GM18502 (cell line): Measurements from ENCODE around the gene SLCO3A1.

ENCODE experiments used
- ATAC-seq: cut with Tn5 transposase; IDR thresholded peaks from one replicate; pipeline ENCODE4 v1.9.1; 2021; ENCODE audit warnings: mild to moderate bottlenecking; ENCODE audit not compliant: unreplicated experiment, poor library complexity

The SLCO3A1 gene

DNA sequence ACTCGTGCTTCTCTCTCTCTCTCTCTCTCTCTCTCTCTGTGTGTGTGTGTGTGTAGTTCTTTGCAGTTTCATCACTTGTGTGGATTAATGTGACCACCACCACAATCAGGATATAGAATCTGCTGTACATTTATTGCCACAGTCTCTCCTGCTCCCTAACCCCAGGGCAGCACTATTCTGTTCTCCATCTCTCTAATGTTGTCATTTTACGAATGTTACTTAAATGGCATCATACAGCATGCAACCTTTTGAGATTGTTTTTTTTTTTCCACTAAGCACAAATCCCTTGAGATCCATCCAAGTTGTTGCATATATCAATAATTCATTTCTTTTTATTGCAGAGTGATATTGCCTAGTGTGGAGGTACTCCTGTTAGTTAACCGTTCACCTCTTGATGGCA lies 26.9 kb downstream of the SLCO3A1 start:
- no peak for ATAC-seq

- ATAC-seq, result no peak
These were observed 28.2 kb downstream of the SLCO3A1 start for GRCh38 chr15:91881569-91882297.

DNA sequence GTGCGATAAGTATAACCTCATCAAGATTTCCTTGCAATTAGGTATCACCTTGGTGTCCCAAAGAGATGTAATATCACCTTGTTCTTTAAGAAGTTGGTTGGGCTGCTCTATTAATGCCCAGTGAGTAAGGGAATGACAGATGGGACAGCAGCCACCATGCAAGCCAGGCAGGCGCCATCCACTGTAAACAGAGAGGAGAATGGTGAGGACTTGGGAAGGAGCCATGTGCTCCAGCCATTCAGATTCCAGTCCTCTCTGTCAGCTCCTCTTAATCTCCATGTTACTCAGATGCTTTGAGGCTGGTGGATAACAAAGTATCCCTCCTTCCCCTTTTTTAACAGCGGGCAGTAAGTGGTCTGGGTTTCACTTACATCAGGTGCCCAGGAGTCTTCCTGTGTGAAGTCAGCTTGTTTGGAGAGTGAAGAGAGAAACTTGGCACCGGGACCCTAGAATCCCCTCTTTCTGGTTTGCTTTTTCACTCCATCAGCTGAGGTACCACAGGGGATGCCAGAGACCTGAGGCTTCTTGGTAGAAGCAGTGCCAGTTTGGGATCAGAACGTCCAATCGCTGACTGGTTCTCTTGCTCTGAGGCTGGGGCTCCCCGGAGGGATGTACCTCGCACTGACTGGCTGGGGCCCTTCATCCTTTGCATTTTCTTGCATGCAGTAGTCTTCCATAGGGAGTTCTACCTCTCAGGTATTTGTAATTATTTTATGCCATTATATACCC lies 29.5 kb downstream of the SLCO3A1 start:
- no peak for ATAC-seq

DNA sequence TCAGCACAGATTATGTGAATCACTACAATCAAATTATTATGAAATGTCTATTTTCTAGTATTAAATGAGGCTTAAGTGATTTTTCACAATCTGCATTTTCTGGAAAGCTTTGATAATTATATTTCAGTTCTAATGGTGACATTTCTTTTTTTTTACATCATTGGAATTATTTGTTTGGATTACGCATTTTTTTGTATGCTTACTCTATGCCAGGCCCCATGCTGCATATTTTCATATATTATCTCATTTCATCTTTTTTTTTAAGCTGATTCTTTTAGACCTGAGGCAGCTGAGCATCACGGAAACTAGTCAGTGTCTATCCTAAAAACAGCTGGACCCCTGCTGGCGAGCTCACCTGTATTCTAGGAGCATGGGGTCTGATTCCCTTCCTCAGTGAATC lies 31.1 kb downstream of the SLCO3A1 start:
- no peak for ATAC-seq

DNA sequence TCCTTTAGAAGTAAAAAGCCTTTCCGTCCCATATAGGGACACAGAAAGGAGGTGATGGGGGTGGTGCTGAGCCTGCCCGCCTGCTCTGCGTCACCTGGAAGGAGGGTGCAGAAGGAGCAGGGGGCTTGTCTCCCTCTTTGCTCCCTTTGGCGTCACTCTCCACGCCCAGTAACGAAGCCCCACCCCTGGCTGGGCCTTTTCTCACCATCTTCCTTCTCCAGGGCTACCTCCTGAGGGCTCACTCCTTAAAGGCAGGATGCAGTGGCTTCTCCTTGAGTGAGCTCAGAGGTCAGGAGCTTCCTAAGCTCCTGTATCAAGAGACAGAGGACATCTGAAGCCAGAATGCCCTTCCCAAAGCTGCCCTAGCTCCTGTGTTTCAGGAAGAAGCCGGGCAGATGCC lies 31.5 kb downstream of the SLCO3A1 start:
- no peak for ATAC-seq

- ATAC-seq, result no peak
These were observed 32.3 kb downstream of the SLCO3A1 start for GRCh38 chr15:91885714-91886270.

GRCh38 chr15:91886878-91887277 lies 33.4 kb downstream of the SLCO3A1 start:
- ATAC-seq, result no peak

- no peak for ATAC-seq
These were observed 33.8 kb downstream of the SLCO3A1 start for GRCh38 chr15:91887321-91887720.

DNA sequence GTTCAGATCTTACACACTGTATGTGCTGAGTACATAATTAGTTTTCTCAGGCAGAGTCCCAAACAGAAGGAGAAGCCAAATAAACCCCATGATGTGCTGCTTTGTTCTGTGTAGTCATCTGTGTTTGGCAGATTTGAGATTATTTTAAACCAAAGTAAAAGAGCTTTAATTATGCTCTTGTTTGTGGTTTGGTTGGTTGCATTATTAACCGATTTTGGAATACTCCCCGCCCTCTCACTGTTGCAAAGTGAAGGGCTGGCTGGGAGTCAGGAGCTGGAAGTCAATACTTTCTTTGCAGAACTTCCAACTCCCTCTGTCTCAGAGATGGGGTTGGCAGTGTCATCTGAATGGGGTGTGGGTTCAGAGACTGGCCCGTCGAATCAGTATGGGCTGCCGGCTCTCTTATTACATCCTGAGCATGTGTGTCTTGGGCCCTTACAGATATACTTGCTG lies 34.4 kb downstream of the SLCO3A1 start:
- ATAC-seq, result no peak

DNA sequence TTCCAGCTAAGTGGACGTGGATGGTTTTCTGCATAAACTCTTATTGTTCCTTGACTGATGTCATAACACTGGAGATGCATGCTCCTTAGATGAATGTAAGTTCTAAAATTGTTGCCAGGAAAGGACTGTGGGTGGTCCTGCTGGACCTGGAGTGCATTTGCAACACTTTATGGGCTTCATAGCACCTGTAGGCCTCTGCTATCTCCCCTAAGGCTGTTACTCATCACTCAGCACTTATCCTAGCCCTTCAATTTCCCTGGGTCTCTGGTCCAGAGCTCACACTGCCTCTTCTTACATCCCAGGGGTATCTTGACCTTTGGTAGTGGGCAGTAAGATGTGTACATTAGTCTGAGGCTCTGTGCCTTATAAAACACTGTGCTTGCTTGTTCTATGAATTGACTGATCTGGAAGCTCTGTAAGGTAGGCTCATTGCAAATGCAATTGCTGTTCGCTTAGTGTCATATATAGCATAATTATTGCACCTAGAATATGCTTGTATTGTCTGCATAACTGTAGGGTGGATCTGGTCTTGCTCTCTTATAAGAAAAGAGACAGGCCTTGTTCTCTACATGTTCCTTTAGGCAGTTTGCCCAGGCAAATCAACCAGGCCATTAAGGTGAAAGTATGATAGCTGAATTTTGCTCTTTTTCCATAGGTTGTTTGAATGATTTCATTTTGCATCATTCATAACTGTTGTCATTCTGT lies 35.8 kb downstream of the SLCO3A1 start:
- no peak for ATAC-seq

DNA sequence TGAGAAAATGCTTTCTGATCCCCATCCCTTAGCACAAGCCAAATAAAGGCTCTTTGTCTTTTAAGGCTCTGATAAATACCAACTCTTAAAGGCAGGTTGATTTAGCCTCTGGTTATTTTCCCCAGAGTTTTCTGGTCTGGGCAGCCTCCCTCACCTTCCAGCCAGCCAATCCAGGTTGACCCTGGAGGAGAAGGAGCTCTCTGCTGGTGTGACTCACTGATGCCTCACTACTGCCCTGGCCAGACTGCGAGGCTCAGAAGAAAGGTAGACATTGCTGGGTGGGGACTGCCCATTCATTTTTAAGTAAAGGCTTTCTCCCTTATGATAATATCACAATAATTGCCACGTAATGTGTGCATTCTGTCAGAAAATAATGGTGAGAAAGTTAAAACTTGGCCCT lies 37.1 kb downstream of the SLCO3A1 start:
- no peak for ATAC-seq

DNA sequence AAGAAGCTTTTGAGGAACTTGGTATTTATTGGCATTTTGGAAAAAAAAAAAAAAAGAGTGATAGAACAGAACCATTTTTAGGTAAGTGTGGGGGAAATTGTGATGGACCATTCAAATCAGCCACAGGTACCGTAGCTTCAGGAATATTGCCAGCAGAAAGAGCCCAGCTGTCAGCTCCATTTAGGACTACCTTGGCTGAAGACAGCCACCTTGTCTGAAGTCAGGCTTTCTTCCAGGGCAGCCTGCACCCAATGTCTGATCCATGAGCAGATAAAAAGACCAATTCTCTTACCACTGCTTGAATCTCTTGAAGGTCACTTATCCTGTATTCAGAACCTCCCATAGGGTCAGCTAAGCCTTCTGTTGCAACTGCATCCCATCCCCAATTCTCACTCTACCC lies 37.6 kb downstream of the SLCO3A1 start:
- ATAC-seq, result no peak

DNA sequence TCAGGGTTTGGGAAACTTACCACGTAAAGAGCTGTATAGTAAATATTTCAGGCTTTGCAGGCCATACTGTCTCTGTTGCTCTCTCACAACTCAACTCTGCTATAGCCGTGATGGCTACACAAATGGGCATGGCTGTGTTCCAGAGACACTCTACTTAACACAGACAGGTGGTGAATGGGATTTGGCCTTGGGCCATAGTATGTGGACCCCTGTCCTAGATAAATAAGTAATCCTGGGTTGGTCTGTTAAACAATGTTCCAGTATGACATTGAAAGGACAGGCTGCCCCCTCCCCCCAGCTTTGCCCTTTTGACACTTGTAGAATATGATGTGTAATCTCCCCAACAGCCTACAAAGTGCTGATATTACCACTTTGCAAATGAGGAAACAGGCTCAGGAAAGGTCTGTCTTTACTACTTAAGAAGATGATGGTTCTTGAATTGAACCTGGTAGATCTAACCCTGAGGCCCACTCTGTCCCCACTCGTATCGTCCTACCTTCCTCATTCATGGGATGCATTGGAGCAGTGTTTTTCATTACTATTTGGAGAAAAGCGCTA lies 38.4 kb downstream of the SLCO3A1 start:
- ATAC-seq, result no peak

DNA sequence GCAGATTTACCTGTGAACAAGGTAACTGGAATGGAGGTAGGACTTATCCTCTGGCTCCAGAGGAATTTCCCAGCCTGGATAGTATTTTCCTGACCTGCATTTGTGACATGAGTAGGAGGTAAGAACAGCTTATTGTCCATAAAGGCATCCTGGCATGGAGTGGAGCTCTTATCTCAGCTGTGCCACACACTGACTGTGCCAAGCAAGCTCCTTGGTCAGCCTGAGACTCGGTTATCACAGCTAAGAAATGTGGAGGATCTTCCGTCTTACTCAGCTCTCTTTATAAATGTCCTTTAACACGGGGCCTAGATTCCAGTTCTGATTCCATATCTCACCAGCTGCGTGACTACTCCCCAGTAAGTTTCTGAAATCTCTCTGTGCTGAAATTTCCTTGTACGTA lies 38.9 kb downstream of the SLCO3A1 start:
- no peak for ATAC-seq

- ATAC-seq, result no peak
These were observed 41.1 kb downstream of the SLCO3A1 start for GRCh38 chr15:91894606-91895005.

GRCh38 chr15:91895051-91895450 lies 41.5 kb downstream of the SLCO3A1 start:
- ATAC-seq, result no peak

- no peak for ATAC-seq
These were observed 43.0 kb downstream of the SLCO3A1 start for GRCh38 chr15:91896341-91897055.

GRCh38 chr15:91897585-91898372 lies 44.3 kb downstream of the SLCO3A1 start:
- ATAC-seq, result no peak

- no peak for ATAC-seq
These were observed 45.3 kb downstream of the SLCO3A1 start for GRCh38 chr15:91898843-91899242.
